Gastrocnemius medialis (tissue), 4 donors: ENCODE measurements around the gene XPR1.

Source experiments
- CTCF ChIP-seq, 5 experiments: fragments of 450-650 bp in 3 of 5; fragments of 200-600 bp in 2 of 5; sonication (generic) in 2 of 5; IDR thresholded peaks in 4 of 5; conservative IDR thresholded peaks in 1 of 5; 1 replicate in 4 of 5; 2 replicates in 1 of 5; pipeline ENCODE4 v1.5.1; 2016 to 2019; ENCODE audit warnings: antibody characterized with exemption in 5 of 5, mild to moderate bottlenecking in 3 of 5, moderate library complexity in 3 of 5
- POLR2A ChIP-seq, 2 donors: fragments of 450-650 bp; IDR thresholded peaks; one replicate each; pipeline ENCODE4 v1.6.1; 2017; ENCODE audit warnings: antibody characterized with exemption in 2 of 2, mild to moderate bottlenecking in 2 of 2, moderate library complexity in 2 of 2

- TF ChIP-seq POLR2A (IDR thresholded peaks at IDR 0.05): no peak
- TF ChIP-seq CTCF (IDR thresholded peaks at IDR 0.05 in 4 of 5, conservative IDR thresholded peaks at IDR 0.05 in 1 of 5): no peak
These were observed 12.8 kb downstream of the XPR1 start for GRCh38 chr1:180644526-180645192.
